ENCODE measurements around the gene TNK2.

Gene TNK2

DNA sequence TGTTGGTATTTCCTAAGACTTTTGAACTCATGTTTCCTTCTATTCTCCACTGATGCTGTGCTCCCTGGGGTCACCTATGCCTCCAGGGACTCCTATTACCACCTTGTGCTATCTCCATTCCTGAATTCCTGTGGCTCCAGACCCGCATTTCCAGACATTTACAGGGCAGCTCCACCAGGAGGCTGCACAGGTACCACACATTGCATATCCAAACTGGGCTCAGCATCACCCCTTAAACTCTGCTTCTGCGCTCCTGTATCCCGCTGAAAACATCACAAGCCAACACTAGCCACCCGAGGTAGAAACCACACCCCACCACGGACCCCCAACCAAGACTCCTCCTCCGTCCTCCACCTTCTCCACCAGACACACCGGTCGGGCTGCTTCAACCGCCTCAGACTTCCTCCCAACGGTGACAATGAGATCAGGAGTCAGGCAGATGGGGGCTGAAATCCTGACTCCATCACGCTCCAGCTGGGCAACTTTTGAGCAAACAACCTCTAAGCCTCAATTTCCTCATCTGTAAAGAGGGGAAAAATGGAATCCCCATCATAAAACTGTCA, 10.4 kb downstream of the TNK2 start:
- no peak for DNase-seq

DNA sequence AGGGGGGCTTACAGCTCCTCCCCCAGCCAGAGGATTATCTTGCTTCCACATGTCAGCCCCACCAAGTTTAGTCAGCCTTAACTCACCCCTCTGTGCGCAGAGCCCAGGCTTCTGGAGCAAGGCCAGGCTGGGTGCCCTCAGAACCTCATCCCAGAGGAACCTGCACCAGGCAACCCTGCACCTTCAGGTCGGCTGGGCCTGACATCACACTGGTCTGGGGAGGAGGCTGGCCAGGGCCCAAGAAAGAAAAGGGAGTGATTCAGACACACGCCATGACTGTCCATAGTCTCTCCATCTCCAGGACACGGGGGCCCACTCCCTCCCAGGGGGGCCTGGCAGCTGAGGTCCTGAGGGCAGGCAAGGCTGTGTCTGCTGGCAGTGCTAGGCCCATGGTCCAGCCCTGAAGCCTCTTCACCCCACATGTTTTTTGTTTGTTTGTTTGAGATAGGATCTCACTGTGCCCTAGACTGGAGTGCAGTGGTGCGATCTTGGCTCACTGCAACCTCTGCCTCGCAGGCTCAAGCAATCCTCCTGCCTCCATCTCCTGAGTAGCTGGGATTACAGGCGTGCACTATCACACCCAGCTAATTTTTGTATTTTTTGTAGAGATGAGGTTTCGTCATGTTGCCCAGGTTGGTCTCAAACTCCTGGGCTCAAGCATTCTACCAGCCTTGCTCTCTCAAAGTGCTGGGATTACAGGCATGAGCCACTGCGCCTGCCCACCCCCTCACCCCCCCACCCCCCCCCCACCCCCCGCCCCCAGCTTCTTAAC, 11.1 kb downstream of the TNK2 start:
- no peak for DNase-seq

DNA sequence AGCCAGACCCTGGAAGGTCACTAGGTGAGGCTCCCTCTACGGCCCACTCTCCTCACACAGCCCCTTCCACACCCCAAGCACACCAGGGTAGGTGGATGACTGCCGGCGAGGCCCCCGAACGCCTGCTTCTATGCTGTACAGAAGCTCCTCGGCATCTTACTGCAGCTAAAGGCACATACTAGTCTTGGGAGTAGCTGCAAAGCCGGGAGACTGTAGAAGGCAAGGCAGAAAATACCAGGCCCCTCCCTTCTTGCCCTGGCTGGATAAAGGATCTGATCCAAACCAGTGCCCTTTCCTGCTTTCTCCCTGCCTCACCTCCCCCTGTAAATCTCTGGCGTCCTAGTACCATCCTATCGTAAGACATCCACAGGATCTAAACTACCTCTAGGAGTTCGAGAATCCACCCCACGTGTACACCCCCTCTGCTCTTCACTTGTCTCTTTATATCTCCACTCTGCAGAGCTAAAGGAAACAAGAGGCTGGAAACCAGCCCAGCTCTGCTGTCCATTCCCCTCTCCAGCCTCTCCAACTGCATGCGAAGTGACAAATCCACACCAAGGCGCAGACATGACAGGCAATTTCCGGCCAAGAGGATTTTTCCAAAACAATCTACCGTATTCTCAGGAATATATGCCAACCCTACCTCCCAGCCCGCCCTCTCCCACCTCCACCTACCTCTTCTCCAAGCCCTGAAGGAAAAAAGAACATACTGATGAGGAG, 11.8 kb downstream of the TNK2 start:
- no peak for DNase-seq

DNA sequence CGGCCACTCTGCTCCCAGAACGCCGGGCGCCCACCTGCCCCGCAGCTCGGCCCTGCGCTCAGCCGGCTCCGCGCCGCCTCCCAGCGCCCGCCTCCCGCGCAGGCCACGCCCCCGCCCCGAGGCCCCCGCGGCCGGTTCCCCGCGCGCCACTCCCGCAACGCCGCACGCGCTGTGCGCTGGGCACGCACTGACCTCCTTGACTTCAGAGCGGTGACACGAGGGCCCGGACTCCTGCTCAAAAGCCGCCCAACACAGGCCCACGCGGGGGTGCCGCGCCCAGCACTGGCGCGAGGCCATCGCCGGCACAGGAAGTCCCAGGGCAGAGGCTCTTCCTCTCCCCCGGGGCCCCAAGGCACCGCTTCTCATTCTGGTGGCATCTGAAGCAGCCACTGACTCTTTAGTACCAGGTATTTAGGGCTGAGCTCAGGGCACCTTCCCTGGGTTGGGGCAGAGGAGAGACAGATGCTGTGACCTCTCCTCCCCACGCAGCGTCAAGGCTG, 12.4 kb downstream of the TNK2 start:
- DNase-seq: peak; percentile 70

DNA sequence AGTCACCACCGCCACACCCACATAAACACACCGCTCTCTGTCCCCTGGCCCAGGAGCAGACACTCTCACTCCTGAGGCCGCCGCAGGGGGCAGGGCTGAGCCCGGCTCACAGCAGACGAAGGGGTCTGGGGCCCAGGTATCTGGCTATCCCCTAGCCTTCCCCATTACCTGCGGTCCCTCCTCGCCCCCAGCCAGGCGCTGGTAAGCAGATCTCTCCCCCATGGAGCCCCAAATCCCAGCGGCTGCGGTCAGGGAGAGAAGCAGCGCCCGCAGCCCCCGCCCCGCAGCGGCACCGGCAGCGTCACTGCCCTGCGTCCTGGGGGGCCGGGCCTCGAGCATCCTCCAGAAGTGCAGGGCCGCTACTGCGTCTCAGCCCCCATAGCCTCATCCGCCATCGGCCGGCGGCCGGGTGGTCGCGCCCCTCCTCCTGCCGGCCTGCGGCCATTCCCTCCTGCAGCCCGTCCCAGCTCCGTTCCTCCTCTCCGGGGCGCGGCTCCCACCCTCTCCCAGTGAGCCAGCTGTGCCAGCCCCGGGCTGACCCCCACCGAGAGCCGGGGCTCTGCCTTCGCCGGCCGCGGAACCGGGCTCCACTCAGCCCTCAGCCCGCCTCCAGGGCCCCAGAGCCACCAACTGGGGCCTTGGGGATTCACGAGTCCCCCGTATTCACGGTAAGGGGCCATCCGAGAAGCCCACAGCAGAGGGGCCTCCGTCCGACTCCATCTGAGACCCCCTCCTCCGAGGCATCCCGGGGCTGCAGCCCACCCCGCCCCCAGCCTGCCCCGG, 13.1 kb downstream of the TNK2 start:
- DNase-seq: peak; percentile 72

DNA sequence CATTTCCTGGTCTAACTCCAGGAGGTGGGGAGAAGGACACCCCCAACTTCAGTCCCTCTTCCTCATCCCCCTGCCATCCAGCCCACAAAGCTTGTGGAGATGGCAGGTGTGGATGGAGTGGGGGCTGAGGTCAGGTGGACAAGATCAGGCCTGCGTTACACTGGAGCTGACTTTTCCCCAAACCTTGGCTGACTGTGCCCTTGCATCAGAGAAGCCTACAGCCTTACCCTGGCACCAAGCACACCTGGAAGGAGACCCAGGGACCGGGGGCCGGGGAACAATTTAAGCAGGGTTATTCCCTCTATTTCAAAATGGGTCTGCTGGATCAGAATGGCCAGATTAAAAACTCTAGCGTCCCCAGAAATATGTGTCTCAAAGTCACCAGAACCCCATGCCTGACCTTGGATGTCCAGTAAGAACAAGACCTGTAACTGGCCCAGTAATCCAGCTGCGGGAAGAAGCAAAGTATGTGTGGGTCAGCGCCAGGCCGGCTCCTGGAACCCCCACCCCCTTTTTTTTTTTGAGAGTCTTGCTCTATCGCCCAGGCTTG, 14.4 kb downstream of the TNK2 start:
- no peak for DNase-seq

DNA sequence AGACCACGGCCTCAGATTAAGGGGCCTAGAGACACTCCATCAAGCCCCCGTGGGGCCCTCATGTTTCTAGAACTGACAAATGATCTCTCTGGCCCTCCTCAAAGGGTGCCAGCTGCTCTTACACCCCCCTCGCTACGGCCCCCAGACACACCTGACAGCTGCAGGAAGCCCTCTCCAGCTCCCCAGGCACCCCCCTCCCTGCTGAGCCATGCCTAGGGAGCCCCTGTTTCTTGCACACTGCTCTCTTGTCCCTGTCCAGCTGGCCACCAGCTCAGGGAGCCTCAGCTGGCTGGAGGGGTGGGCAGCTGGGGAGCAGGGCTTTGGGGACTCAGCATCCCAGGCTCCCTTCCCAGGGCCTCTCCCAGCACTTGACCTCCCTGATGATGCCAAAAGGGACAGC, 14.8 kb downstream of the TNK2 start:
- no peak for DNase-seq

DNA sequence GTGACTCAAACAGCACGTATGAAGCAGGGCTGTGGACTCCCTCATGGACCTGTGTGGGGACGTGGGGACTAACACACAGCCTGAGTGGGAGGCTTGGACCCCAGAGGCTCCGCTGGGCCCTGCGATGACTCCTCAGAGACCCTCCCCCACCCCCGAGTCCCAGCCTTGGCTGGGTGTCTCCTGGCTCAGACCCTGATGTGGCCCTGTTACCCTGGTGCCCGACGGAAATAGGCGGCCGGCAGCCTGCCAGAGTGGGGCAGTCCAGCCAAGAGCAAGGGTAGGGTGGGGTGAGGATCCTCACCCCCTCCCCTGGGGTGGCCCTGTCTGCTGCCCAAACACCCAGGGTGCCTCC, 15.3 kb downstream of the TNK2 start:
- DNase-seq: no peak

DNA sequence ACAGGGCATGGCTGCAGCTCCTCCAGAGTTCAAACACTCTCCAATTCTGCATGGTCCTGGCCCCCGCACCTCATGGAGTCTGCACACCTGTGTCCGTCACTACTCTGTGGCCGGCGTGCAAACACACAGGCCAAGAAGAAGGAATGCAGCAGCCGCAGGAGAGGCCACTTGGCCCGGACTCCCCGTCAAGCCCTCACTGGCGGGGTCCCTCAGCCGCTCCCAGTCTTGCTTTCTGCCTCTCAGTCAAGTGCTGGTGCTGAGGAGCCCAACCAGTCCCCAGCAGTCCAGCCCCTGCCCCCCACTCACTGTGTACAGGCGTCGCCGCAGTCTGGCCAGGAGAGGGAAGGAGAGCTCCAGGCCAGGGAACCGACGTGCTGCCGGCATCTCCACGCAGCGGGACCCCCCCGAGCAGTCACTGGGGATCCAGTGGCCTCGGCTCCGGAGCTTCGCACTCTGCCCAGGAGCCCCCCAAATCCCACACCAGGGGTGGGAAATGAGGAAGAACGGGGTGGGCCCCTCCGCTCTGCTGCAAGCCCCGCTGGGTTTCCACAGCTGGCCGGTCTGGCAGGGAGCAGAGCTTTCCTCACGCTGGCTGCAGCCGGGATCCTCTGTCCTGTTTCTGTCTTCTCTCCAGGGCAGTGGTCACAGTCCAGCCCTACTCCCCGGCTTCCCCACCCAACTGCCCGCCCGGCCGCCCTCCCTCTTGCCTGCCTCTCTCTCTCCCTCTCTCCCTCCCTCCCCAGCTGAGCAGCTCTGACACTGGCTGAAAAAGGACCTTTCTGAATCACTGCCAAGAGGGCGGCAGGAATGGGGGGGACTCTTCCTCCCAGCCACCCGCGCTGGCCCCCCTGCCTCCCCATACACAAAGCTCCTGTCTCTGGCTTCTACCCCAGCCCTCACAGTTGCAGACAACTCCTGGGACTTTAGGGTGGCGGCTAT, 16.0 kb downstream of the TNK2 start:
- no peak for DNase-seq

DNA sequence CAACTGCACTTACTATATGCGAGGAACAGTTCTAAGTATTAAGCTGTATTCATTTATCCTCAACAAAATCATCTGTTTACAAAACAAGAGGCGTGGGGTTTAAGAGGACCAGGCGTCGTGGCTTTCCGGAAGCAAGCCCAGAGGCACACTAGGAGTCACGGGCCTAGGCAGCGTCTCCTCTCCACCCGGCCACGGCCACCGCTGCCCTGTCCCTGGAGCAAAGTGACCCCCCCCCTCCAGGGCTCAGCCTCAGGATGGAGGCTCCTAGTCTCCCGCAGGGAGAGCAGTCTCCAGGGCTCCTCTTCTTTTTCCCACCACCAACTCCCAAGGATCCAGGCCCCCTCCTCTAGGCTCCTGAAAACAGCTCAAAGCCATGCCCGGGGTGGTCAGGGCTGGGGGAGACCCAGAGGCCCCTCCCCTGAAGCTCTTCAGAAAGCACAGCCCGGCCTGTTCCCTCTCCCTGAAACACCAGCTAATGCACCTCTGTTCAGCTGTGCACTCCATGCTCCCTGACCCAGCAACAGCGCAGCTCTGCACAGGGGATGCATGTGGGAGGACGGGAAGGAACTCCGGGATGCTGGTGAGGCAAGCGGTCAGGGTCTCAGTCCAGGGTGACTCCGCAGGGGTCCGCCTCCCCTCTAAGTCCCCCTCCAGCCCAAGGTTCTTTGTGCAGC, 16.8 kb downstream of the TNK2 start:
- no peak for DNase-seq

DNA sequence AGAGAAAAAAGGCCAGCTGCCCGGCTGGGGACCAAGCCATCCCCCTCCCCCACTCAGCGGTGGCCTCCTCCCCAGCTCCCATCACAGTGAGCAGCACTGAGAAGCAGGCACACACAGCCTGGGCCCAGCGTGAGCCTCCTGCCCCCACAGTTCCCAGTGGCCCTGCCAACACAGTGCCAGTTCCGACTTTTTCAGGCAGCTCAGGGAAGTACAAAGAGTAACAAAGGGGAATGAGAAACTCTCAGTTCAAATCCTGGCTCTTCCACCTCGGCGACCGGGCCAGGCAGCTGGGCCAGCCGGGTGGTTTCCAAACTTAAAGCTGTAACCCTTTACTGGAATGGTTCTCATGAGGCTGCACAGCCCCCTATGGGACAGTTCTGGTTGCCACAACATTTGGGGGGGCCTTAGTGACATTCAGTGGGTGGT, 18.5 kb downstream of the TNK2 start:
- DNase-seq: no peak

DNA sequence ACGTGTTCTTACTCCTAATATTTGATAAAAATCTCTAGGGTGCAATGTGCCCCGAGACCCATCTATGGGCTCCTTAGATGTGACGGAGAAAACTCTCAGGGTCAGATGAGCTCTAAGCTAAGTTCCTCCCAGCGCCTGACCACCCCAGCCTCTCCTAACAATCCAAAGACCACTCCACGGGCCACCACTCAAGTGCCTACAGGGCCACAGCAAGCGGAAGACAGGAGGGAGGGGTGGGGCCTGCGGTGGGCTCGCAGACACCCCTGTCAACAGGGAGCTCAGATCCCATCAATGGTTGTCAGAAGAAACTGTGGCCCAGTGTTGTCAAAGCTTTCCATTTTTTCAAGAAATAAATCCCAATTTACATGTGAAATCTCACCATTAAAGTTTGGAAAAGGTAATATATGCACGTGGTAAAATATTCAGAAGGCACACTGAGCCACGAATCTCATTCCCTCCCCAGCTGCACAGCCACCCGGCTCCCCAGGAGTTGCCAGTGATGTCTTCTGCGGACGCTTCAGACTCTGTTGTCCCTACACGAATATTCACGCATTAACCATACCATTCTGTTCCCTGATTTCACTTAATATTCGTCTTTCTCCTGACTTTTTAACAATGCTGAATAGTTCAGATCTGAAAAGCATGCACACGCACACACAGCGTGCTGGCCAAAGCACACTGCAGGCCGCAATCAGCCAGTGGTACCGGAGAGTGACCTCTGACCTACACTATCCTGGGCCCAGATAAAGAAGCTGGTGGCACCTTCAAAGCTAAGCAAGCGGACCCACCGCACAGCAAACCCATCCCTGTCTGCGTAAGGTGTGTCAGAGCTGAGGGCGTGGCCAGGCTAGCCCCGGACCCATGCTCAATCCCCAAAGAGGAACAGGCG, 19.1 kb downstream of the TNK2 start:
- DNase-seq: no peak

DNA sequence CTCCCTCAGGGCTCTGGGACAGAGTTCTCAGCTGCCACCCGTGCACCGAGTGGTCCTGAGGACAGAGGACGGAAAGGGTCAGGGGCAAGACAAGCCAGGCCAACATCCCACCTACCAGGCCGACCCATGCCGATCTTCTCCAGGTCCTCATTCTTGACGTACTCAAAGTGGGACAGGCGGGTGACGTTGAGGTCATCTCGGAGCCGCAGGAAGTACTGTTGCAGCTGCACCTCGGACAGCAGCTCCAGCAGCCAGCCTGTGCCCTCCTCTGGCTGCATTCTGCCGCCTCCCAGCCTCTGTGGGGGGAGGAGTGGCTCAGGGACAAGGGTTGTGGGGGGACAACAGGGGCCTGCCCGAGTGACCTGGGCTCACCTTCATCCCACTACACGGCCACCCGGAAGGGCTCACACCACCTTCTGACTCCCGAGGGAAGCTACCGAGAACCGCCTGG, 20.0 kb downstream of the TNK2 start:
- no peak for DNase-seq

DNA sequence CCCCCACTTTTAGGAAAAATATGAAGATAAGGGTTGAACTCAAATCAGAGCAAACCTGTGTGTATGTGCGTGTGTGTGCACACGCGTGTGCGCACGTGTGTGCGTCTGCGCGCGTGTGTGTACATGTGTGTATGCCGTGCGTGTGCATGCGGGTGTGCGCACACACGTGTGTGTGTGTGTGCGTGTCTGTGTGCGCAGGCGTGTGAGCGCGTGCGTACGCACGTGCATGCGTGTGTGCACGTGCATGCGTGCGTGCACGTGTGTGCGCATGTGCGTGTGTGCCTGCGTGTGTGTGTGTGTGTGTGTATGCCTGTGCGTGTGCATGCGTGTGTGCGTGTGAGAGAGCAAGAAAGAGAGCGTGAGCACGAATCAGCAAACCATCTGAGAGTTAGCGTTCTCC, 20.7 kb downstream of the TNK2 start:
- DNase-seq: no peak

DNA sequence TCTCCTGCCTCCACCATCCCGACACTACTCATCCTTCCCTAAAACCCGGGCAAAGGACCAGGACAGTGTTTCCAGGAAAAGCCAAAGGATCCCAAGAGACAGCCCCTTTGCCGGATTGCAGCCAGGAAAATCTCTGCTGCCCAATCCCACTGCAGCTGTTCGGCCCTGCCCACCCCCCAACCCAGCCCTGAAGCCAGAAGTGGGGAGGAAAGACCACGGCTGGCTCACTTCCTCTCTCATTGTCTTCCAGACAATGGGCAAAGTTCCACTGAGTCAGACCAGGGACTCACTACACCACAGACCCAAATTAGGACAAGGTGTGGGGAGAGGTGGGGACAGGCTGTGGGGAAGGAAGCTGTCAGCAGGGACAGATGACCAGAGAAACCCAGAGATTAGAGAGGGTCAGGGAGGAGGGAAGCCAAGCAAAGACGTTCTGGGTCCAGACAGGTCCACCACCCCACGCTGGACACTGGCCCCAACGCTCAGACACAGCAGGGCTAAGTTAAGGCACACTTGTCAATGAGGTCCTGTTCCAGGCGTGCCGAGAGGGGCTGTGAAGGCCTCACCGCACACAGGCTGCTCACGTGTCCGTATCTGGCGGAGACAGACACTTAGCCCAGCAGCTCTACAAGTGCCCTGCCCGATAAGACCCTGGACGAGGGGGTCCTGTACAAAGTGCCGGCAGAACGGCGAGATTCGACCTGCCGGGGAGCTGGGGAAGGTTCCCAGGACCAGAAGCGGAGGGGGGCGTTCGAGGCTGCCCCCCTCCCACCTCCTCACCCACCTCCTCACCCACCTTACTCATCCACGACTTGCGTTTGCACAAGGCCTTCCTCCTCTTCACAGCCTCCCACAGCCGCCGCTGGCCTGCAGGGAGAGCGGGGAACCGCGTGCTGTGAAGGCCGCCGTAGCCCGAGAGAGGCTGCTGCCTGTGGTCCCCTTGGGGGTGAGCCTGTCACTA, 21.9 kb downstream of the TNK2 start:
- no peak for DNase-seq

DNA sequence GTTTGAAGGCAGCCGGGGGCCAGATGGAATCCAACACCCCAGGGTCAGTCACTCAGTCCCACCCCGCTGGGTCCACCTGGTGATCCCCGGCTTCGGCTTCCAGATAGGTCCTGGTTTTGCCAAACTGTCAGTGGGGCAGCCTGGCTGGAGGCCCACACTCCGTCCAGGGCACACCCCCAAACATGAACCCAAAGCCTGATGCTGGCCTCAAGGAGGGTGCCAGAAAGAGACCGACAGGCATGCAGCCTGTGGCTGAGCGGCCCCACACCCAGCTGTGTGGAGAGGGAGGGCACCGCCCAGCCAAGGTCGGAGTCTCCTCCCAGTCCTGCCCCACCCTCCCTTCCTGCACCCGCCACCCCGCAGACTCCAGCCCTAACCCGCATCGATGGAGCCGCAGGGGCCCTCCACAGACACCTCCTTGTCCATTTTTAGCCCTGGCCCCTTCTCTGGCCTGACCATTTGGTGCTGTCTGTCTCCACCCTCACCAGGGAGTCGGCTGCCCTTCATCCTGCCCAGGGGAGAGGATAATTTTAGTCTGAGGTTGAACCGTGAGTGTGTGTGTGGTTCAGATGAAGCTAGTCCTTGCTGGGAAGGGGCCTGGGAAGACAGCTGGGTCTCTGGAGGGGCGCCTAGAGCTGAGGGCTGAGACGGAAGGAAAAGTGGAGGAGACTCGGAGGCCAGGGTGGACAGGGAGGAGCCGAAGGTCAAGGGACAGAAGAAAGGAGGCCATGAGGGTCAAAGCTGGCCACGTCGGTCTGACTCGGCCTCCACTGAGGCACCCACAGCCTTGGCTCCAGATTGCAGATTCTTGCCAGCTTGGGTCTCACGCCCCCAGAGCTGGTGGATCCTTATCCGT, 23.1 kb downstream of the TNK2 start:
- DNase-seq: no peak

DNA sequence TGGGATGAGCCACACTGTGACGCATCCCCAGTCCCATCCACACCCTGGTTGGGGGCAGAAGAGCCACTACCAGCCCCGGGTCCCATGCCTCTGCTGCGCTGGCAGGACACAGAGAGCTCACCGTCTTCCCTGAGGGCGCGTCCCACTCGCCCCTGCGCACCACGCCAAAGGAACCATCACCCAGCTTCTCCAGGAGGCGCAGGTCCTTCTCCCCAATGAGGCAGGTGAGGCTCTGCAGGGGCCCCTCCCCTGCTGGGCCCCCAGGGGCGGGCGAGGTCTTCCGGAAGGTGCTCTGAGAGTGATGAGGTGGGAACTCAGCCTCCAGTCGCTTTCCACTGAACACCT, 23.7 kb downstream of the TNK2 start:
- no peak for DNase-seq

DNA sequence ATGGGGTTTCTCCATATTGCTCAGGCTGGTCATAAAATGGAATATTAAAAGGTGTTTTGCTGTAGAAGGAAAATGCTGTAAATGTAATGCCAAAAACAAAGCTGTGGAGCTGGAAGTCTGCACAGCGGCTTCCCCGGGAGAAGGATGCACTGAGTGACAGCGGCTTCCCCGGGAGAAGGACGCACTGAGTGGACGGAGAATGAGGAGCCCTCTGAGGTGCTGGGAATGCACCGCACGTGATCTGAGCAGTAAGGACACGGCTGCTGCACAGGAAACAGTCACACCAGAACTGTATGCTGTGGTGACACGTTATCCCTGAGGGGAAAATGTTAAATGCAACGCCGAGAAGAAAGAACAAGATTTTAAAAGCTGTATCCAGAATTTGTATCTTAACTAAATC, 24.6 kb downstream of the TNK2 start:
- DNase-seq: no peak
